ENCODE data around the gene PKHD1.

The PKHD1 gene

GRCh38 chr6:51600514-51600913 lies 486.9 kb downstream of the PKHD1 start:
- DNase-seq: no peak

GRCh38 chr6:51598171-51598570 lies 489.2 kb downstream of the PKHD1 start:
- DNase-seq: no peak

GRCh38 chr6:51594981-51595380 lies 492.4 kb downstream of the PKHD1 start:
- no peak for DNase-seq

- DNase-seq: no peak
These were observed 502.1 kb downstream of the PKHD1 start for GRCh38 chr6:51585264-51585663.

- no peak for DNase-seq
These were observed 503.2 kb downstream of the PKHD1 start for GRCh38 chr6:51584163-51584562.

GRCh38 chr6:51578994-51579393 lies 508.4 kb downstream of the PKHD1 start:
- DNase-seq: no peak

- DNase-seq: no peak
These were observed 509.1 kb downstream of the PKHD1 start for GRCh38 chr6:51578362-51578761.

- no peak for DNase-seq
These were observed 513.4 kb downstream of the PKHD1 start for GRCh38 chr6:51574040-51574439.

GRCh38 chr6:51571168-51571567 lies 516.2 kb downstream of the PKHD1 start:
- no peak for DNase-seq

- no peak for DNase-seq
These were observed 517.1 kb downstream of the PKHD1 start for GRCh38 chr6:51570168-51570921.

- no peak for DNase-seq
These were observed 517.8 kb downstream of the PKHD1 start for GRCh38 chr6:51569594-51569993.

- no peak for DNase-seq
These were observed 518.6 kb downstream of the PKHD1 start for GRCh38 chr6:51568771-51569170.

GRCh38 chr6:51565472-51565871 lies 521.9 kb downstream of the PKHD1 start:
- no peak for DNase-seq
